ENCODE results near the gene HEXA. TPM values are rescaled to one million over a fixed set of nuclear protein-coding genes. Genes with fewer than 3 reads are reported as not detected.
"Not testable (repeated sequence)": the region's sequence is repeated elsewhere in the genome, so short reads cannot be mapped to it uniquely, and the experiment has no call there.

Gene HEXA
- 100 to 1,000 TPM; 104 to 140 (median 111) TPM for total RNA-seq

GRCh38 chr15:72375846-72376581, at the start of gene HEXA:
TSS of gene HEXA (minus strand) at chr15:72376014. CDS start at chr15:72375972, 42 bp downstream.
- H3K4me3 ChIP-seq (replicated peaks in 1 of 3), result peak within 1 kb of the TSS; percentile 3 to 73 (median 72)
- peak in 1 of 2 donors; percentile 82 for TF ChIP-seq POLR2A (IDR thresholded peaks at IDR 0.05)
- peak in 2 of 6 experiments; percentile 23 for TF ChIP-seq CTCF (IDR thresholded peaks at IDR 0.05)
- WGBS, 2 donors, result 0 to 1% methylated on average over 30 to 49 of the region's 50 CpGs
- intact Hi-C loops (cut with DNase I), result no loop called here
- no peaks in the 10 kb centered on the region for H3K36me3 ChIP-seq
- H3K27ac ChIP-seq, result peak within 1 kb of the TSS; percentile 85 to 92 (median 90)
- peak; percentile 98 to 99 for DNase-seq
- H3K27me3 ChIP-seq, result no peaks in the 10 kb centered on the region
- peaks cover 10 to 33% of the 10 kb centered on the region in 2 donors for H3K4me1 ChIP-seq
- no peaks in the 10 kb centered on the region for H3K9me3 ChIP-seq

GRCh38 chr15:72423256-72423655, 47.4 kb upstream of the HEXA start:
- 55 to 57% methylated on average over 2 of the region's 2 CpGs for WGBS, 2 donors
- no peak for TF ChIP-seq CTCF (IDR thresholded peaks at IDR 0.05)
- TF ChIP-seq POLR2A (IDR thresholded peaks at IDR 0.05), result no peak

GRCh38 chr15:72421484-72421883, 45.7 kb upstream of the HEXA start:
- no peaks in the 10 kb centered on the region for H3K4me1 ChIP-seq
- no peak overlapping the region for H3K27ac ChIP-seq
- 43 to 45% methylated on average over 1 of the region's 1 CpG for WGBS, 2 donors
- TF ChIP-seq POLR2A (IDR thresholded peaks at IDR 0.05), result no peak
- no peak for TF ChIP-seq CTCF (IDR thresholded peaks at IDR 0.05)
- no peak overlapping the region for H3K4me3 ChIP-seq (replicated peaks in 1 of 3)
- peaks cover 4% of the 10 kb centered on the region for H3K9me3 ChIP-seq
- intact Hi-C loops (cut with DNase I), result no loop called here
- DNase-seq, result no peak
- no peaks in the 10 kb centered on the region for H3K36me3 ChIP-seq
- H3K27me3 ChIP-seq, result no peaks in the 10 kb centered on the region

More at GRCh38 chr15:72423256-72423655, 47.4 kb upstream of the HEXA start:
- no peak overlapping the region for H3K4me3 ChIP-seq (replicated peaks in 1 of 3)
- peaks cover 4% of the 10 kb centered on the region for H3K9me3 ChIP-seq
- no peak for DNase-seq
- no peaks in the 10 kb centered on the region for H3K4me1 ChIP-seq
- no peaks in the 10 kb centered on the region for H3K36me3 ChIP-seq
- intact Hi-C loops (cut with DNase I), result no loop called here
- H3K27me3 ChIP-seq, result no peaks in the 10 kb centered on the region
- no peak overlapping the region for H3K27ac ChIP-seq

GRCh38 chr15:72420576-72420975, 44.8 kb upstream of the HEXA start:
- 73 to 80% methylated on average over 2 of the region's 2 CpGs for WGBS, 2 donors
- intact Hi-C loops (cut with DNase I), result no loop called here
- no peak overlapping the region for H3K4me3 ChIP-seq (replicated peaks in 1 of 3)

GRCh38 chr15:72419768-72420167, 44.0 kb upstream of the HEXA start:
- H3K27me3 ChIP-seq; H3K36me3 ChIP-seq; DNase-seq; intact Hi-C loops (cut with DNase I); H3K9me3 ChIP-seq; H3K27ac ChIP-seq; H3K4me3 ChIP-seq (replicated peaks in 1 of 3); H3K4me1 ChIP-seq: not testable (repeated sequence)
- WGBS, 2 donors, result 84 to 87% methylated on average over 3 of the region's 3 CpGs

More at GRCh38 chr15:72420576-72420975, 44.8 kb upstream of the HEXA start:
- no peak for DNase-seq
- H3K27ac ChIP-seq, result no peak overlapping the region
- H3K4me1 ChIP-seq, result no peaks in the 10 kb centered on the region
- TF ChIP-seq CTCF (IDR thresholded peaks at IDR 0.05) (no peak), POLR2A (IDR thresholded peaks at IDR 0.05) (no peak)
- no peaks in the 10 kb centered on the region for H3K27me3 ChIP-seq
- H3K36me3 ChIP-seq, result no peaks in the 10 kb centered on the region
- peaks cover 4% of the 10 kb centered on the region for H3K9me3 ChIP-seq

Data from thyroid gland (tissue), 4 donors.